Fibroblast of the aortic adventitia (primary cell): ENCODE measurements around the gene KISS1. TPM values are rescaled to one million over a fixed set of nuclear protein-coding genes. Genes with fewer than 3 reads are reported as not detected.

Source experiments
- DNase-seq: peaks from one replicate; pipeline ENCODE4 v3.0.0-alpha.2; 2010; ENCODE audit warnings: low read depth
- H3K4me3 ChIP-seq: 2 replicates; pipeline ENCODE4 v1.5.1; 2011; ENCODE audit warnings: low read depth, mild to moderate bottlenecking, control low read depth, low read length, moderate library complexity
- CTCF ChIP-seq: IDR thresholded peaks from 2 replicates; pipeline ENCODE4 v1.5.1; 2011; ENCODE audit warnings: mild to moderate bottlenecking, low read length, control low read depth, inconsistent platforms; ENCODE audit not compliant: insufficient read depth
- total RNA-seq: library from RNA; depleted of rRNA; stranded (reverse); fragments of >200 nt; gene quantifications from 2 replicates; pipeline ENCODE4 v1.2.3, GENCODE V29; 2012; ENCODE audit warnings: low replicate concordance

Gene KISS1
- total RNA-seq, 1 donor: not detected

DNA sequence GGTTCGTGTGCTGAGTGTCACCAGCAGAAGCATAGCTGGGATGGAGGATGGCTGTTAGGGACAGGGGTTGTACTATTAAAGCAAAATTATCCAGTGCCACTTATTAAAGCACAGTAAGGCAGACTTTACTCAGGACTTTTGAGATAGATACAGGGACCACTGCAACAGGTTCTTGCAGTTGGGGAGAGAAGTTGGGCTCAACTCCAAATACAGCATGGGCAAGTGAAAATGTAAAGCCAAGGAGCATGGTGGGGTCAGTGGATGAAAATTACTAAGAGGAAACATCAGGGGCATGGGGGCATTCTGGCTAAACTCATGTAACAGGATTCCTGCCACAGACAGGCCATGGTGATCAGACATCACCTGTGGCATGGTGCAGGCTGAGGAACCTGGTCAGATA lies 15.2 kb downstream of the KISS1 start:
- no peak for DNase-seq
- no peak for TF ChIP-seq CTCF
- H3K4me3 ChIP-seq: no peak overlapping the region

DNA sequence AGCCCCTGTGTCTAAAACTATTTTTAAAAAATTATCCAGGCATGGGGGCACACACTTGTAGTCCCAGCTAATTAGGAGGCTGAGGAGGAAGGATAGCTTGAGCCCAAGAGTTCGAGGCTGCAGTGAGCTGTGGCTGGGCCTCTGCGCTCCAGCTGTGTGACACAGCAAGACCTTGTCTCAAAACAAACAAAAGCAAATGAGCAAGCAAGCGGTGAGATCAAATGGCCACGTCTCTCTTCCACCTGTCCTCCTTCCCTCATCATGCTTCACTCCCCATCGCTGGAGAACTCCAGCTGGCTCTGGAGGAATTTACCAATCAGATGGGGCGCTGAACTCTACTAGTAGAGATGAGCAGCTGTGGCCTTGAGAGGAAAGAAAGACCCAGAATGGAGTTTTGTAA lies 16.2 kb downstream of the KISS1 start:
- H3K4me3 ChIP-seq: no peak overlapping the region
- TF ChIP-seq CTCF: no peak
- no peak for DNase-seq

DNA sequence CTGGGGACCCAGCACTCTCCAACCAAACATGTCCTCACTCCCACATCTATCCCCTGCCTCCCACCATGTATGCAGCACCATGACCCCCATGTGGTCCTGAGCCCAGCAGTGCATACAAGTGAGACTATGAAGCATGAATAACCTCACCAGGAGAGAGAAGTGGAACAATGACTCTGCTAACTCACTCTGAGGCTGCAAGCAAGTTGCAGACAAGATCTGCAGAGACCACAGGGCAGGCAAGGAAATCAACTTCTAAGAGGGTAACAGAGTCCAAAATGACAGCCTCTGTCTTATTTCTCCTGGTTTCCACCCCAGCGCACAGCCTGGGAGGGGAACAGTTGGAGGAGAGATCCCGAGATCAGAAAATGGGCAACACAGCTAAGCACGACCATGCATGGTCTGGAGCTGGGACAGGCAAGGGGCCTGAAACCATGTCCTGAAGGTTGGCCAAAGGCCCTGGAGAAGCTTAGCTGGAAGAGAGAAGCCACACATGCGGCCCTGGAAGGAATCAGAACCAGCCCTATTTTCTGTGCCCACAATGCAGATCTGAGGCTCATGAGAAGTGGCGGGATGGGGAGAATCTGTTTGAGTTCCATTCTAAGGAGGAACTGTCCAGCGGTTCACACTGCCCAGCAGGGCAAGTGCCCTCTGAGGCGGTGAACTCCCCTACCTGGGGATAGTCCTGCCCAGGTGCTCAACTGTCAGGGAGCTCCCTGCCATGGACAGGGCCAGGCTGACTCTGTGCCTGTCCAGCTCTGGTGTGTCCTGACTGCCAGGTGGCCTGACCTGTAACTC lies 17.6 kb downstream of the KISS1 start:
- no peak for TF ChIP-seq CTCF
- DNase-seq: no peak
- no peak overlapping the region for H3K4me3 ChIP-seq

- TF ChIP-seq CTCF: no peak
- no peak for DNase-seq
- H3K4me3 ChIP-seq: no peak overlapping the region
These were observed 19.2 kb downstream of the KISS1 start for GRCh38 chr1:204177133-204177532.

DNA sequence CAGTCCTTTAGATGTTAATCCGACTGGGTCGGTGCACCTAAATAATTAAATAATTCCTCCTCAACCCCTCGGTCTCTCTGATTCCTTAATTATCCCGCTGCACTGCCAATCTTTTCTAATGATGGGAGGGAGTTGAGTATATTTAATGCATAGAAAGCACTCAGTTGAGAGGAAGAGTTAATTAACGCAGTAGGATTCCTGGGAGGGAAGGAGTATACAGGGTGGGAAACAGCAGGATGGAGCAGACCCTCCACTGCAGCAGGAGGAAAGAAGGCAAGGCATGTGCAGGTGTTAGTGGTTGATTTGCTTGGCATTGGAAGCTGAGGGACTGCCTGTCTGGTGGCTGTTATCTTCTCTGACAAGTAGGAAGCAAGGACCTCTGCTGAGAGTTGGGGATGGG lies 20.2 kb downstream of the KISS1 start:
- DNase-seq: no peak
- TF ChIP-seq CTCF: no peak
- no peak overlapping the region for H3K4me3 ChIP-seq

DNA sequence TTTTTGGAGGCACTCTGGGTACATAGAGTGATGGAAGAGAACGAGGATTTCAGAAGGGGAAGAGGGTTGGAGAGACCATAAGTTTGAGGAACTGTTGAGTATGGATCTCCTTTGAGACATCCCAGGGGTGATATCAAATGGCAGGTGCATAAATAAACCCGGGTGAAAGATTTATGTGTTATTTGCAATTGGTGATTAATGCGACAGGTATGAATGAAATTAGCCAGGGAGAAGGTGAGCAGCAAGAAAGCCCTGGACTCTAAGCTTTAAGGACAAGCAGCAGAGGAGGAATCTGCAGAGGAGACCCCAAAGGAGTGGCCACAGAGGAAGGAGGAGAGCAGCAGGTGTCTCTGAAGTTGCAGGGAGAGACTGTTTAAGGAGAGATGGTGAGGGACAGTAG lies 21.3 kb downstream of the KISS1 start:
- TF ChIP-seq CTCF: no peak
- DNase-seq: no peak

More for the DNA sequence above, 21.3 kb downstream of the KISS1 start:
- no peak overlapping the region for H3K4me3 ChIP-seq
